NB4 (cell line): ENCODE measurements around the gene NME4.
"Not testable (repeated sequence)": the region's sequence is repeated elsewhere in the genome, so short reads cannot be mapped to it uniquely, and the experiment has no call there.

ENCODE experiments used
- DNase-seq: peaks from one replicate; pipeline ENCODE4 v3.0.0; 2010; ENCODE audit warnings: low read depth
- H3K4me3 ChIP-seq: one replicate; pipeline ENCODE4 v1.5.1; 2011; ENCODE audit warnings: mild to moderate bottlenecking, low read depth, low read length, moderate library complexity
- MYC ChIP-seq: IDR thresholded peaks from 2 replicates; pipeline ENCODE4 v1.6.1; 2011; ENCODE audit warnings: low read depth, low read length
- POLR2A ChIP-seq: IDR thresholded peaks from 2 replicates; pipeline ENCODE4 v1.6.1; 2011; ENCODE audit warnings: mild to moderate bottlenecking; ENCODE audit not compliant: insufficient read length; ENCODE audit errors: extremely low read depth
- TF ChIP-seq, protein P1 (sequence below): IDR thresholded peaks from 2 replicates; pipeline ENCODE4 v1.6.1; 2011; ENCODE audit warnings: low read depth, low read length
- TF ChIP-seq, protein P2 (sequence below): IDR thresholded peaks from one replicate; pipeline ENCODE4 v1.5.1; 2012; ENCODE audit warnings: low read depth, low read length

The NME4 gene

DNA sequence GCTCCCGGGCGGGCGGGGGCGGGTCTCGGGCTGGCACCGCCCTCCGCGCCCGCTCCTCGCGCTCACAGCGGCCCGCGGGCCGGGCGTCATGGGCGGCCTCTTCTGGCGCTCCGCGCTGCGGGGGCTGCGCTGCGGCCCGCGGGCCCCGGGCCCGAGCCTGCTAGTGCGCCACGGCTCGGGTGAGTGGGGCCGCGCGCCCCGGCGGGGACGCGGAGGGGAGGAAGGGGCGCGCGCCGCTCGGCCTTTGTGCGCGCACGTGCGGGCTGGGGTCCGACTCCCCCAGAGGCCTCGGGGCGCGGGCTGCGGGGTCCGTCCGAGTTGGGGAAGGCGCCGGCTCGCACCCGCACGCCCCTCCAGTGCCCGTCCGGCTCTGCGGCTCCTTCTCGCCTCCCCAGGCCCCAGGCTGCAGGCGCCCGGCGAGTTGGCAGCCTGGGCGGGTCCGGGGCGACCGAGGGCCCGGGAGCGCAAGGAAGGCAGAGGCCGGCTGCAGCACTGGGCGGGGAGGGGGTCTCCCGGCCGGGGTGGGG is at the start of gene NME4:
TSS of gene NME4 (plus strand) at position 65 of the 527 bp plus-strand sequence. CDS start at position 89, 24 bp downstream.
- peak; percentile 61 for DNase-seq
- H3K4me3 ChIP-seq: peak within 1 kb of the TSS; percentile 60
- TF ChIP-seq, protein P1, sequence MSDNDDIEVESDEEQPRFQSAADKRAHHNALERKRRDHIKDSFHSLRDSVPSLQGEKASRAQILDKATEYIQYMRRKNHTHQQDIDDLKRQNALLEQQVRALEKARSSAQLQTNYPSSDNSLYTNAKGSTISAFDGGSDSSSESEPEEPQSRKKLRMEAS: 0 out of 2 replicates have a peak, but pooled peaks have one; percentile 15
- TF ChIP-seq MYC (no peak), POLR2A (peak; percentile 65)

DNA sequence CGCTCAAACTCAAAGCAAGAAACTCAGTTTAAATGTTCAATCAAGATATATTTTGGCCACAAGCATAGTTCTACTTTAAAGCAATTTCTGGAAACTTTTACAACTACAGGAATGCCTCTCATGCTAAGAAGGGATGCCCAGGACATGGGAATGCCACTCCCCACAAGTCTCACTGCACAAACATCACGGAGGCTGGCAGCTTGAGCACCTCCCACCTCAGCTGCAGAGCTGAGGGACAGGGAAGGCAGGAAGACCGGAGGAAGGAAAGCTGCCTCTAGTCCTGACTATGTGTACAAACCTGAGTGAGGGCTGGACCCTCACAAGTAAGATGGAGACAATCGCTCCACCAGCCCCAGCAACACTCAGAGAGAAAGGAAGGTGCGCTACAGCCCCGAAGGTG is 49.8 kb upstream of the NME4 start:
- DNase-seq: no peak
- H3K4me3 ChIP-seq: no peak overlapping the region
- no peak for TF ChIP-seq MYC
- TF ChIP-seq, protein P2, sequence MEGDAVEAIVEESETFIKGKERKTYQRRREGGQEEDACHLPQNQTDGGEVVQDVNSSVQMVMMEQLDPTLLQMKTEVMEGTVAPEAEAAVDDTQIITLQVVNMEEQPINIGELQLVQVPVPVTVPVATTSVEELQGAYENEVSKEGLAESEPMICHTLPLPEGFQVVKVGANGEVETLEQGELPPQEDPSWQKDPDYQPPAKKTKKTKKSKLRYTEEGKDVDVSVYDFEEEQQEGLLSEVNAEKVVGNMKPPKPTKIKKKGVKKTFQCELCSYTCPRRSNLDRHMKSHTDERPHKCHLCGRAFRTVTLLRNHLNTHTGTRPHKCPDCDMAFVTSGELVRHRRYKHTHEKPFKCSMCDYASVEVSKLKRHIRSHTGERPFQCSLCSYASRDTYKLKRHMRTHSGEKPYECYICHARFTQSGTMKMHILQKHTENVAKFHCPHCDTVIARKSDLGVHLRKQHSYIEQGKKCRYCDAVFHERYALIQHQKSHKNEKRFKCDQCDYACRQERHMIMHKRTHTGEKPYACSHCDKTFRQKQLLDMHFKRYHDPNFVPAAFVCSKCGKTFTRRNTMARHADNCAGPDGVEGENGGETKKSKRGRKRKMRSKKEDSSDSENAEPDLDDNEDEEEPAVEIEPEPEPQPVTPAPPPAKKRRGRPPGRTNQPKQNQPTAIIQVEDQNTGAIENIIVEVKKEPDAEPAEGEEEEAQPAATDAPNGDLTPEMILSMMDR: no peak
- TF ChIP-seq POLR2A: no peak
- TF ChIP-seq, protein P1: no peak

DNA sequence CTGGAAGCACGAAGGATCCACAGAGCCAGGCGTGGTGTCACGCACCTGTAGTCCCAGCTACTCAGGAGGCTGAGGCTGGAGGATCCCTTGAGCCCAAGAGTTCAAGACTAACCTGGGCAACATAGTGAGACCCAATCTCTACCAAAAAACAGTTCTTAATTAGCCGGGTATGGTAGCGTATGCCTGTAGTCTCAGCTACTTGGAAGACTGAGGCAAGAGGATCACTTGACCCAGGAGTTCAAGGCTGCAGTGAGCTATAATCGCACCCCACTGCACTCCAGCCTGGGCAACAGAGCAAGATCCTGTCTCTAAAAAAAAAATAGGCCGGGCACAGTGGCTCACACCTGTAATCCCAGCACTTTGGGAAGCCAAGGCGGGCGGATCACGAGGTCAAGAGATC is 48.5 kb upstream of the NME4 start:
- DNase-seq, H3K4me3 ChIP-seq: not testable (repeated sequence)

DNA sequence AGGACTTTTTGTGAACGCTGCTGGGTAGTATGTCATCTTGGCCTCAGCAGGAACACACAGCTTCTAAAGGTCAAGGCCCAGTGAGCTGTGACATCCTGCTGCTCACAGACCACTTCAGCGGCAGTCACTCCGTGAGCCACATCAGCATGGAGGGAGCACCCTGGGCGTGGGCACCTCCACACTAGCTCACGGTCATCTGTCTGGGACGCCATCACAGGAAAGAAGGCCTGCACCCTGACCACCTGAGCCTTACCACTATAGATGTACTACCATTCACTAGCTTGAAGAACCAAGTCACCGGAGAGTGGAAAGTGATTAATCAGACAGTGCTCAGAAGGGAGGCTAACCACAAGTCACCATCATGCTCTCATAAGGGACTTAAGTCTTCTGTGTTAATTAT is 47.8 kb upstream of the NME4 start:
- peak; percentile 66 for DNase-seq
- H3K4me3 ChIP-seq: no peak overlapping the region
- TF ChIP-seq, protein P1: no peak
- TF ChIP-seq, protein P2: no peak
- TF ChIP-seq POLR2A (no peak), MYC (no peak)

DNA sequence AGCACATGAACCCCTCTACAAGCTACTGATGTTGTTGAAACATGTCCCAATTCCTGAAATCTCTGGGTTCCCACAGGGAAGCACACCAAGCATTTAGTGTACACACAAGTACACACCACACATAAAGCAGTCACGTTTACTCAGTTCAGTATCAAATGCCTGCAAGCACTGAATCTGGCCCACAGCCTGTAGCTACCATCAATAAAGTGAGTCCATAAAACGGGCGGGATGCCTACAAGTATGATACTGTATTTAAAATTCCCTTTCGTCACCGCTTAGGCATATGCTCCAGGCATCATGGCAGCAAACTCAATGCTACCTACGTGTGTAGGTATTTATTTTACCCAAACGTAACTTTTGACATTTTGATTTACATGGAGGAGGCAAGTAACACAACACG is 46.8 kb upstream of the NME4 start:
- TF ChIP-seq, protein P2: no peak
- TF ChIP-seq POLR2A (no peak), MYC (no peak)
- TF ChIP-seq, protein P1: no peak
- H3K4me3 ChIP-seq: no peak overlapping the region
- DNase-seq: no peak

DNA sequence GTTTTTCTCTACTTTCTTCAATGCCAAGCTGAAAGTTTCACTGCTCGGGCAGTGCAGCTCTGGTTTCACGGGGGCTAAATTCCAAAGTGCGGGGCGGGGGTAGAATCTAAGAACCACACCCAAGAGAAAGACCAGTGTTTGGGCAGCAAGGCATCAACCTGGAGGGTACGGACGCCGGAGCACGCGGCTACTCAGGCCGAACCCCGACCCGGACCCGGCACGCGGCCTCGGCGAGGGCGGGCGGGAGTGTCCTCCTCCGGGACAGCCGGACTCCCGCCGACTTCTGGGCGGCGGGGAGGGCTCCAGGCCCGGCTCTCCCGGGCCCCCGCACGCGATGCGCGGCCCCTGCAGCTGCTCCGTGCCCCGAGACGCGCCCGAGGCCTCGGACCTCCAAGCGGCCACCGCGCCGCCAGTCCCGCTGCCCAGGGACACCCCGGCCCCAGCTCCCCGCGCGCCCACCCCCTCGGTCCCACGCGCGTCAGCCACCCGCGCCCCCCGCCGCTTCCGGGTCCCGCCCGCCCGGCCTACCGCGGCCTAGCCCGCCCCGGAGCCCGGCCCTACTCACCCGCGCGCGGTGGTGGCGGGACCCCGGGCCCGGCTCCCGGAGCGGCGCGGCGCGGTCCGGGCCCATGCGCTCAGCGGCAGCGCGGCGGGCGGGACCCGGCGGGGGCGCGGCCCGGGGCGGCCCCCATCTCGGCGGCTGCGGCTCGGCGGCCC is 45.0 kb upstream of the NME4 start:
- H3K4me3 ChIP-seq: peak overlapping the region; percentile 52
- DNase-seq: no peak
- no peak for TF ChIP-seq MYC

DNA sequence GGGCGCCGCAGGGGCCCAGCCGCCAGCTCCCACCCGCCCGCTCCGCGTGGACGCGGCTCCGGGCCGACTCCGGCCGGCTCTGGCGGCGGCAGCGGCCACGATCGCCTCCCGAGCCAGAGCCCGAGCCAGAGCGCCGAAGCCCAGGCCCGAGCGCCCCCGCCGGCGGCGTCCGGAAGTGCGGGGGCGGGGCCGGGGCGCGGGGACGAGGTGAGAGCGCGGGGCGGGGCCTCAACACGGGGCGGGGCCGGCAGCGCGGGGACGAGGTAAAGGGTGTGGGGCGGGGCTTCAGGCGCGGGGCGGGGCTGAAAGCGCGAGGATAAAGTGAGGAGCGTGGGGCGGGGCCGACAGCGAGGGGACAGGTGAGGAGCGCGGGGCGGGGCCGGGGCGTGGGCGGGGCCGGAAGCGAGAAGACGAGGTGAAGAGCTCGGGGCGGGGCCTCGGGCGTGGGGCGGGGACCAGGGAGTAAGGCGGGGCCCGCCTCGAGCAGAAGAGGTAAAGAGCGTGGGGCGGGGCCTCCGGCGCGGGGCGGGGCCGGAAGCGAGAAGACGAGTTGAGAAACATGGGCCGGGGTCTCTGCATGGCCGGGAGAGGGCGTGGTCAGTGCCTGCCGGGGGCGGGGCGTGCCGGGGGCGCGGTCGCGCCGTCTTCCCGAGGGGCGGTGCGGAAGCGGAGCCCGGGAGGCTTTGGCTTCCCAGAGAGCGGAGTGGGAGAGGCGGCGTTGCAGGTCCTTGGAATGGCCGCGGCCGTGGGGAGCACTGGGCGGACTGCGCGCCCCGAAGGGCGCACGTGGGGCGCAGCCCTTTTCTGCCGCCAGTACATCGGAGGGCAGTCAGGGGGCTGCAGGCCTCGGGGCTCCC is 44.2 kb upstream of the NME4 start, which contains the start of gene AXIN1:
TSS of gene AXIN1 (minus strand) at position 177 of the 857 bp plus-strand sequence. CDS start 5,698 bp downstream, outside the sequence.
- peak; percentile 89 for DNase-seq
- H3K4me3 ChIP-seq: peak within 1 kb of the TSS; percentile 52
- TF ChIP-seq, protein P2: no peak
- peak; percentile 19 for TF ChIP-seq POLR2A
